Measurements from ENCODE around the gene UTP18.
"Not testable (repeated sequence)": the region's sequence is repeated elsewhere in the genome, so short reads cannot be mapped to it uniquely, and the experiment has no call there.

Gene UTP18

GRCh38 chr17:51259564-51260236, 646 bp upstream of the UTP18 start, which contains the start of gene MBTD1:
TSS of gene MBTD1 (minus strand) at chr17:51260049. CDS start at chr17:51225161, 34,888 bp downstream.
- DNase-seq, result peak; percentile 83

- DNase-seq, result no peak
Measured at GRCh38 chr17:51261024-51261963, 948 bp downstream of the UTP18 start.

DNA sequence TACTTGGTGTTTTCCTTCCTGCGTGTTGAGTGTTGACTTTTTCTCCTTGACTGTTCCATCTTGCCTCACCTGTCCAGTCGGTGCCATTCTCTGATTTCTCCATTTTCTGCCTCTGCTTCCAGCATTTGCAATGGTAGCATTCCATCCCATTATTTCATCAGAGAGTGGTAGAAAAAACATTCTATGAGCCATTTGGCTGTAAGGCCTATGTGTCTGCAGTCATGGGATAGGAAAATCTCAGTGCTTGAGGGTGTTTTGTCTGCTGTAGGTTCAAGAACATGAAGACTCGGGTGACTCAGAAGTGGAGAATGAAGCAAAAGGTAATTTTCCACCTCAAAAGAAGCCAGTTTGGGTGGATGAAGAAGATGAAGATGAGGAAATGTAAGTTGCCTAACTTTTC, 2.7 kb downstream of the UTP18 start:
- no peak for DNase-seq

DNA sequence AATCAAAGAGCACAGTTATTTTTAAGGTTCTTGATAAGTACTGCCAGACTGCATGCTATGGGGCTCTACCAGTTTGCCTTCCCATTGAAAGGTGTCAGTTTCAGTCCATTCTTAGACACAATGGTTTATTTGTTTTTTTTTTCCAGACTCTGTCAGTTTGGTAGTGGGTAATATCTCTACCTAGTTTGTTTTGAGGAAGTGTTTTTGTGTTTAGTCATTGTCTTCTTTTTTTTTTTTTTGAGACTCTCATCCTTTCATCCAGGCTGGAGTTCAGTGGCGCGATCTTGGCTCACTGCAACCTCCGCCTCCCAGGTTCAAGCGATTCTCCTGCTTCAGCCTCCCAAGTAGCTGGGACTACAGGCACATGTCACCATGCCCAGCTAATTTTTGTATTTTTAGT, 4.1 kb downstream of the UTP18 start:
- not testable (repeated sequence) for DNase-seq

- DNase-seq, result no peak
Measured at GRCh38 chr17:51269991-51270390, 9.6 kb downstream of the UTP18 start.

DNA sequence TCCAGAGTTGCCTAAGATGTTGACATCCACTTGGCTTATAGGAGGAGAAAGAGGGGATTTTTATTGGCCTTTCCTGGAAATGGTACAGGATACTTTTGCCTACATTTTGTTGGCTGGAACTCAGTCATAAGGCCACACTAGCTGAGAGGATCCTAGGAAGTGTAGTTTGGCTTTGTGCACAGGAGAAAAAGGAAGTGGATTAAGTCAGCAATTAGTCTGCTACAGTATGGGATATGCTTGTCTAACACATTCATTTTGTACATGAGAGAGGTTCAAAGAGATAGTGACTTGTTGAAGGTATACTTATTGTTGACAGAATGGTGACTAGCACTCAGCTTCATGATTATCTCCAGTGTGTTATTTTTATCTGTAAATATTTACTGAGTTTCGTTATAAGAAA, 10.3 kb downstream of the UTP18 start:
- no peak for DNase-seq

DNA sequence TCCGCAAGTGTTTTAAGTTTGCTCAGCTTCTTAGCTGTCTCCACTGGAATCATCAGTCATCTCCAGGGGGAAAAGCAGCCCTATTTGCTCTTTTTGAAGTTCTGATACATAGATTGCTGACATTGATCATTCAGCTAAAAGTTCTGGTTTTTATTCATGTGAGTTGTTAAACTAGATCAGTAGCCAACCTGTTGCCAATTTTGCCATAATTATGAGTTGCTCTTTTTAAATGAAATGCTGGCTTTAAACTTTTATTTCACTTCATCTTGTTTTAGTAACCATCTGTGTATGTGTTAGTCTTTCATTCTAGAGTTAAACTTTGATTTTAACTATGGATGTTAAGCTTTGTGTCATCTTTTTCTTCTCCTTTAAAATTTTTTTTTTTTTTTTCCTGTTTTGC, 12.5 kb downstream of the UTP18 start:
- no peak for DNase-seq

GRCh38 chr17:51275381-51275780, 15.0 kb downstream of the UTP18 start:
- no peak for DNase-seq

- DNase-seq, result no peak
Measured at GRCh38 chr17:51279183-51279582, 18.8 kb downstream of the UTP18 start.

DNA sequence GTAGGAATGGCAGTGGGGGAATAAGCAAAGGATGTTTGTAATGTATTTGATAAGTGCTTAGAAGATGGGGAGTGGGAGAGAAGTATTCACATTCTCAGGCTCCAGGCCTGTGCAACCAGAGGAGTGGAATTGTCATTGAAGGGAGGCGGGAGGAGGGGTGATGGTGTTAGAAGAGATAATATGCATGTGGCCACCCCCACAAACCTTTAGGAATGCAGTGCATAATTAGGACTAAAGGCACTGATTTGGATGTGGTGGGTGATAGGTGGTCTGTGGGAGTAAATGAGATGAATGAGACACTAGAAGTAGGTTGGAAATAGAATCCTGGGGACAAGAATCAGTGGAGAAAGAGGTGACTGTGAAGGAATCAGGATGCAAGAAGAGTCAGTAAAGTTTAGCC, 27.1 kb downstream of the UTP18 start:
- no peak for DNase-seq

GRCh38 chr17:51289696-51290111, 29.4 kb downstream of the UTP18 start:
- no peak for DNase-seq

GRCh38 chr17:51294338-51294737, 34.0 kb downstream of the UTP18 start:
- DNase-seq, result not testable (repeated sequence)

DNA sequence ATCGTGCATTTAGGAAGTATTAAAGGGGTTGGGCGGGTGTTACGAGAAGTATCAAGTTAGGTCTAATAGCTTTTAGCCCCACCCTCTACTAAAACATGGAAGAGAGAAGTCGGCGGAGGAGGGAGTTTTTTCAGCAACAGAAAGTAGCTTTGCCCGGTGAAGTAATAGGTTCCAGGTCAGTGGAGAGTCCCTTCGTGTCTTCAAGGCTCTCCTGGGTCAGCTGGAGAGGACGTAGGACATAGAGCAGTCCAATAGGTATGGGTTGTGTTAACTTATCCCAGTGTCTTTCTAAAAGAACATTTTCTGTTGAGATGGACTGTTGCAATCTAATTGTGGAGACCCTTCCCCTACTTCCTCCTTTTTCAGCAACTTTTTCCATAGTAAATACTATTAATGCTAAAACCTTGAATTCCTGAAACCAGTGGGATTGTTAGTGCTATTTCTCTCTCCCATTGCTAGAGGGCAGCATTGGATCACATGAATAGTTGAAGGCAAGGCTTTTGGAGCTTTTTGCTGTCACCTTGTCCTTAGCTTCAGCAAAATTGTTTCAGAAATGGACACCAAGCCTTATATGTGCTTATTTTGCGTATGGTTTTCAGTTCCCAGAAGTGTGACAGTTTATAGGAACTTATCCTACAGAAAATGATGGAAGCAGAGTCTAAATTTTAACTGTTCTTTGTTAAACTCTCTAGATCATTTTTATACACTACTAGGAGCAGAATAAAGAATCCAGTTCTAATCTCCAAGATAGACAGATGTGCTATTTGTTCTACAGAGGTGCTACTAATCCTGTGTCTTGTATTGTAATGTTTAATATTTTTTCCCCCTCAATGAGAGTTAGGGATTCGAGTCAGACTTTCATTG, 38.4 kb downstream of the UTP18 start:
- no peak for DNase-seq

- no peak for DNase-seq
Measured at GRCh38 chr17:51299859-51300258, 39.5 kb downstream of the UTP18 start.

DNA sequence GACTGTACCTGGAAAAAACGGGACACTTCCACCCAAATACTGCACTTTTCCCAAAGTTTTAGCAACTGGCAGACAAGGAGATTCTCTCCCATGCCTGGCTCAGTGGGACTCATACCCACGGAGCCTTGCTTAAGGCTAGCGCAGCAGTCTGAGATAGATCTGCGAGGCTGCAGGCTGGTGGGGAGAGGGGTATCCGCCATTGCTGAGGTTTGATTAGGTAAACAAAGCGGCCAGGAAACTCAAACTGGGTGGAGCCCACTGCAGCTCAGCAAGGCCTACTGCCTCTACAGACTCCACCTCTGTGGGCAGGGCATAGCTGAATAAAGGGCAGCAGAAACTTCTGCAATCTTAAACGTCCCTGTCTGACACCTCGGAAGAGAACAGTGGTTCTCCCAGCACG, 44.8 kb downstream of the UTP18 start:
- no peak for DNase-seq

DNA sequence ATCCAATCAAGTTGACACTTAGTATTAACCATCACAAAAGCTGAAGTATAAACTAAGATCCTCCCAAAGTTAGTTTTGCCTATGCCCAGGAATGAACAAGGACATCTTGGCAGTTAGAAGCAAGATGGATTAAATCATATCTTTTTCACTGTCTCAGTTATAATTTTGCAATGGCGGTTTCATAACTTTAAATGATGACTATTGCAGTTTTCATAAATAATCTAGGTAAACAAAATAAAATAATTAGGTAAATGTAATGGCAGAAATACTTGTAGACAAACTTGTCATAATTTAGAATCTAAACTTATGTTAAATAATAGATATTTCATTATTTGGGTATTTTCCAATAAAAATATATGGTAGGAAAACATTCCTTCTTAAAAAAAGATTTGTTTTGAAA, 51.7 kb downstream of the UTP18 start:
- not testable (repeated sequence) for DNase-seq

GRCh38 chr17:51319186-51319585, 58.8 kb downstream of the UTP18 start:
- no peak for DNase-seq

- DNase-seq, result peak; percentile 9
Measured at GRCh38 chr17:51322390-51323029, 62.2 kb downstream of the UTP18 start.

DNA sequence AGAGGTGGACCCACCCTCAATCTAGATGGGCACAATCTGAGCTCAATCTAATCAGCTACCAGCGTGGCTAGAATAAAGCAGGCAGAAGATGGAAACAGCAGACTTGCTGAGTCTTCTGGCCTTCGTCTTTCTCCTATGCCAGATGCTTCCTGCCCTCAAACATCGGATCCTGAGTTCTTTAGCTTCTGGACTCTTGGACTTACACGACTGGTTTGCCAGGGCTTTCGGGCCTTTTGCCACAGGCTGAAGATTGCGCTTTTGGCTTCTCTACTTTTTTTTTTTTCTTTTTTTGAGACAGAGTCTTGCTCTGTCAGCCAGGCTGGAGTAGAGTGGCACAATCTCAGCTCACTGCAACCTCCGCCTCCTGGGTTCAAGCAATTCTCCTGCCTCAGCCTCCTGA, 65.1 kb downstream of the UTP18 start:
- DNase-seq, result no peak

GRCh38 chr17:51330861-51331503, 70.6 kb downstream of the UTP18 start:
- peak; percentile 51 for DNase-seq

GRCh38 chr17:51335006-51335590, 74.8 kb downstream of the UTP18 start:
- no peak for DNase-seq
